Measurements from ENCODE around the gene INTS11.

The INTS11 gene

GRCh38 chr1:1342584-1343115 lies 18.2 kb upstream of the INTS11 start:
- no peaks in the 10 kb centered on the region for H3K9me3 Mint-ChIP-seq
- no peak overlapping the region for H3K4me3 Mint-ChIP-seq
- H3K27me3 Mint-ChIP-seq, result no peaks in the 10 kb centered on the region
- peaks cover 43% of the 10 kb centered on the region for H3K36me3 Mint-ChIP-seq (ENCODE audit: low read depth)
- intact Hi-C loops (cut with micrococcal nuclease), result no loop called here
- H3K4me1 Mint-ChIP-seq (ENCODE audit: low read depth), result peaks cover 45% of the 10 kb centered on the region
- H3K27ac Mint-ChIP-seq, result no peak overlapping the region

GRCh38 chr1:1342061-1342562 lies 17.7 kb upstream of the INTS11 start:
- intact Hi-C loops (cut with micrococcal nuclease), result no loop called here
- no peak overlapping the region for H3K4me3 Mint-ChIP-seq
- H3K36me3 Mint-ChIP-seq (ENCODE audit: low read depth), result peaks cover 48% of the 10 kb centered on the region
- H3K9me3 Mint-ChIP-seq, result no peaks in the 10 kb centered on the region
- H3K27me3 Mint-ChIP-seq, result no peaks in the 10 kb centered on the region
- no peak overlapping the region for H3K27ac Mint-ChIP-seq
- H3K4me1 Mint-ChIP-seq (ENCODE audit: low read depth), result peaks cover 40% of the 10 kb centered on the region

- H3K36me3 Mint-ChIP-seq (ENCODE audit: low read depth), result peaks cover 54% of the 10 kb centered on the region
- H3K4me1 Mint-ChIP-seq (ENCODE audit: low read depth), result peaks cover 34% of the 10 kb centered on the region
- intact Hi-C loops (cut with micrococcal nuclease), result no loop called here
- H3K27ac Mint-ChIP-seq, result no peak overlapping the region
- H3K27me3 Mint-ChIP-seq, result no peaks in the 10 kb centered on the region
- no peak overlapping the region for H3K4me3 Mint-ChIP-seq
- H3K9me3 Mint-ChIP-seq, result no peaks in the 10 kb centered on the region
These were observed 17.1 kb upstream of the INTS11 start for GRCh38 chr1:1341549-1342021.

DNA sequence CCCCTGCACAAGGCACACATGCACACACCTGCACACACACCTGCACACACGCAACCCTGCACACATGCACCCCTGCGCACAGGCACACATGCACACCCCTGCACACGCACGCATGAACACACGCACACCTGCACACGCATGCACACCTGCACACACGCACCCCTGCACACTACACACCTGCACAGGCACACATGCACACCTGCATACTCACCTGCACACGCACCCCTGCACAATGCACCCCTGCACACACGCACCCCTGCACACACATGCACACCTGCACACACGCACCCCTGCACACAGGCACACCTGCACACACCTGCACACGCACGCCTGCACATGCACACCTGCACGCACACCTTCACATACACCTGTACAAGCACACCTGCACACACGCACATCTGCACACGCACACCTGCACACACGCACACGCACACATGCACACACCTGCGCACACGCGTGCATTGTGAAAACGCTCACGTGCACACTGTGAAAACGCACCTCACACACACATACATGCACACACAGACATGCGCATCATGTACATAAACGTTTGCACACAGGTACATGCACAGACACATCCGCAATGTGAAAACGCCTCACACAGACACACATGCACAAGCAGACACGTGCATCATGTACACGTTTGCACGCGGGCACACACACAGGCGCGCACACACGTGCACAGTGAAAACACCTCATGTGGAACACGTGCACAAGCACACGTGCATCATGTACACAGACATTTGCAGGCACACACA lies 16.5 kb upstream of the INTS11 start:
- intact Hi-C loops (cut with micrococcal nuclease), result no loop called here
- H3K9me3 Mint-ChIP-seq, result no peaks in the 10 kb centered on the region
- H3K36me3 Mint-ChIP-seq (ENCODE audit: low read depth), result peaks cover 60% of the 10 kb centered on the region
- no peaks in the 10 kb centered on the region for H3K27me3 Mint-ChIP-seq
- no peak overlapping the region for H3K4me3 Mint-ChIP-seq
- no peak overlapping the region for H3K27ac Mint-ChIP-seq
- H3K4me1 Mint-ChIP-seq (ENCODE audit: low read depth), result peaks cover 28% of the 10 kb centered on the region

DNA sequence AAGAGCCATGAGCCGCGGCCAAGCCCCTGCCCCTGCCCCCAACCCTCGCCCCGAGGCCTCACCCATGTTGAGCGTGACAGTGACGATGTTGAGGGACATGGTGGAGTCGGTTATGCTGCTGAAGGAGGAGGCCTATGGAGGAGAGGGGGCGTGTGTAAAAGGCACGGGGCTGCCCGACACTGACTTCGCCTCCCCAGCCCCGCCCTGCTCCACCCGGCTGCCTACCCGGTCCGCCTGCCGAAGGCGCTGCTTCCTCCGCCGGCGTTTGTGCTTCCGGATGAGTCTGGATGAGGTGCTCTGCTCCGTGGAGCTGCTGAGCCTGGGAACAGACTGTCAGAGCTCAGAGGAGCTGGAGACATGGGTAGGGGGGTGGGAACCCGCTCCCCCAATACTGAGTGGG lies 15.7 kb upstream of the INTS11 start:
- Mint-ChIP-seq H3K4me3 (no peak overlapping the region), H3K4me1 (ENCODE audit: low read depth) (peaks cover 21% of the 10 kb centered on the region), H3K36me3 (ENCODE audit: low read depth) (peaks cover 68% of the 10 kb centered on the region), H3K27ac (no peak overlapping the region), H3K27me3 (no peaks in the 10 kb centered on the region), H3K9me3 (no peaks in the 10 kb centered on the region)
- intact Hi-C loops (cut with micrococcal nuclease), result no loop called here

- no peaks in the 10 kb centered on the region for H3K9me3 Mint-ChIP-seq
- no peak overlapping the region for H3K4me3 Mint-ChIP-seq
- H3K4me1 Mint-ChIP-seq (ENCODE audit: low read depth), result peaks cover 7% of the 10 kb centered on the region
- no peaks in the 10 kb centered on the region for H3K27me3 Mint-ChIP-seq
- H3K27ac Mint-ChIP-seq, result no peak overlapping the region
- H3K36me3 Mint-ChIP-seq (ENCODE audit: low read depth), result peaks cover 82% of the 10 kb centered on the region
- intact Hi-C loops (cut with micrococcal nuclease), result no loop called here
These were observed 13.8 kb upstream of the INTS11 start for GRCh38 chr1:1338278-1338677.

DNA sequence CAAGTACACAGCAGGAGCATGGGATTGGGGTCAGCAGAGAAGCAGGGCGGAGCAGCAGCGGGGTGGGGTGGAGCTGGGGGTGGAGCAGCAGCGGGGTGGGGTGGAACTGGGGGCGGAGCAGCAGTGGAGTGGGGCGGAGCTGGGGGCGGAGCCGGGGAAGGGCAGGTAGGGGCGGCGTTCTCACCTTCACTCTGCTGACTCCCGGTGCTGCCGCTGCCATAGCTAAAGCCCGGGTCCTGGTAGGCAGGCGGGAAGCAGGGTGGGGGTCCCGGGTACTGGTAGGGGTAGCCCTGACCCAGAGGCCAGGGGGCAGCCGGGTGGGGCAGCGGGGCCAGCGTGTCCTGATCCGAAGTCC lies 13.3 kb upstream of the INTS11 start:
- Mint-ChIP-seq H3K27ac (no peak overlapping the region), H3K4me3 (no peak overlapping the region), H3K9me3 (no peaks in the 10 kb centered on the region), H3K36me3 (ENCODE audit: low read depth) (peaks cover 82% of the 10 kb centered on the region), H3K4me1 (ENCODE audit: low read depth) (peaks cover 2% of the 10 kb centered on the region), H3K27me3 (no peaks in the 10 kb centered on the region)
- intact Hi-C loops (cut with micrococcal nuclease), result no loop called here

- Mint-ChIP-seq H3K9me3 (no peaks in the 10 kb centered on the region), H3K27me3 (no peaks in the 10 kb centered on the region), H3K27ac (no peak overlapping the region), H3K36me3 (ENCODE audit: low read depth) (peaks cover 82% of the 10 kb centered on the region), H3K4me3 (no peak overlapping the region), H3K4me1 (ENCODE audit: low read depth) (no peaks in the 10 kb centered on the region)
- intact Hi-C loops (cut with micrococcal nuclease), result no loop called here
These were observed 12.7 kb upstream of the INTS11 start for GRCh38 chr1:1336931-1337792.

- H3K27me3 Mint-ChIP-seq, result no peaks in the 10 kb centered on the region
- intact Hi-C loops (cut with micrococcal nuclease), result no loop called here
- H3K9me3 Mint-ChIP-seq, result no peaks in the 10 kb centered on the region
- no peak overlapping the region for H3K27ac Mint-ChIP-seq
- H3K4me1 Mint-ChIP-seq (ENCODE audit: low read depth), result no peaks in the 10 kb centered on the region
- peaks cover 77% of the 10 kb centered on the region for H3K36me3 Mint-ChIP-seq (ENCODE audit: low read depth)
- H3K4me3 Mint-ChIP-seq, result no peak overlapping the region
These were observed 12.0 kb upstream of the INTS11 start for GRCh38 chr1:1336446-1336845.

GRCh38 chr1:1335792-1336248 lies 11.4 kb upstream of the INTS11 start:
- intact Hi-C loops (cut with micrococcal nuclease), result no loop called here
- no peak overlapping the region for H3K4me3 Mint-ChIP-seq
- peaks cover 71% of the 10 kb centered on the region for H3K36me3 Mint-ChIP-seq (ENCODE audit: low read depth)
- no peaks in the 10 kb centered on the region for H3K27me3 Mint-ChIP-seq
- H3K9me3 Mint-ChIP-seq, result no peaks in the 10 kb centered on the region
- H3K4me1 Mint-ChIP-seq (ENCODE audit: low read depth), result no peaks in the 10 kb centered on the region
- H3K27ac Mint-ChIP-seq, result no peak overlapping the region

DNA sequence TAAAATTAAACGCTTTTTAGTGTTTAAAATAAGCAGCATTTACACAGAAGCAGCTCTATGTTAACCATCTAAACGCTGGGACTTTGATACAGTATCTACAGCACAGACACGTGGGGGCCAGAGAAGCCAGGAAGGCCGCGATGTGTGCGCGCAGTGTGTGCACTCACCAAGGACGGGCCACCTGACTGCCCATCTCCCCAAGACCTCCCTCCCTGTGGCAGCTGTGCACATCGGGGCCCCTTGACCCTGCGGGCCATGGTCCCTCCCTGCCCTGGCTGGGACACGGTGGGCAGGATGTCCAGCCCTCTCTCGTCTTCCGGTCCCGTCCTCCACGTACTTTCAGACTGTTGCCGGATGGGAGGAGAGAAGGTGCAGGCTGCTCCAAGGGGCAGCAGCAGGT lies 10.8 kb upstream of the INTS11 start:
- Mint-ChIP-seq H3K27me3 (no peaks in the 10 kb centered on the region), H3K4me1 (ENCODE audit: low read depth) (no peaks in the 10 kb centered on the region), H3K4me3 (no peak overlapping the region), H3K36me3 (ENCODE audit: low read depth) (peaks cover 65% of the 10 kb centered on the region), H3K9me3 (no peaks in the 10 kb centered on the region), H3K27ac (no peak overlapping the region)
- intact Hi-C loops (cut with micrococcal nuclease), result no loop called here

DNA sequence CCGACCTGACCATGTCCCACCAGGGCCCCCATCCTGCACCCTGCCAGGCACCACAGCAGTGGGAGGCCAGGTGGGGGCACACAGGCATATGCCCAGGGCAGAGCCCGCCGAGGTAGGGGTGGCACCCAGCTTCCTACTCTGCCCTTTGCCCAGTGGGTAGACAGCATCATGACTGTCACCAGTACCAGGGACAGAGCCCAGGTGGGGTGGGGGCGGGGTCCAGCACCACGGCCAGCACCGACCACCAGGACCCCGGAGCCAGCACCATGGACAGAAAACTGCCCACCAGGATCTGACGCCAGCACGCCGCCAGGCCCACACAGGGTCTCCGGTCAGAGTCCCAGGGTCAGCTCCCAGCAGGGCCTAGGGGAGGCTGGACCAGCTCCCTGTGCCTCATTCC lies 10.4 kb upstream of the INTS11 start:
- H3K4me1 Mint-ChIP-seq (ENCODE audit: low read depth), result no peaks in the 10 kb centered on the region
- no peak overlapping the region for H3K27ac Mint-ChIP-seq
- intact Hi-C loops (cut with micrococcal nuclease), result no loop called here
- no peak overlapping the region for H3K4me3 Mint-ChIP-seq
- H3K27me3 Mint-ChIP-seq, result no peaks in the 10 kb centered on the region
- H3K36me3 Mint-ChIP-seq (ENCODE audit: low read depth), result peaks cover 61% of the 10 kb centered on the region
- no peaks in the 10 kb centered on the region for H3K9me3 Mint-ChIP-seq

DNA sequence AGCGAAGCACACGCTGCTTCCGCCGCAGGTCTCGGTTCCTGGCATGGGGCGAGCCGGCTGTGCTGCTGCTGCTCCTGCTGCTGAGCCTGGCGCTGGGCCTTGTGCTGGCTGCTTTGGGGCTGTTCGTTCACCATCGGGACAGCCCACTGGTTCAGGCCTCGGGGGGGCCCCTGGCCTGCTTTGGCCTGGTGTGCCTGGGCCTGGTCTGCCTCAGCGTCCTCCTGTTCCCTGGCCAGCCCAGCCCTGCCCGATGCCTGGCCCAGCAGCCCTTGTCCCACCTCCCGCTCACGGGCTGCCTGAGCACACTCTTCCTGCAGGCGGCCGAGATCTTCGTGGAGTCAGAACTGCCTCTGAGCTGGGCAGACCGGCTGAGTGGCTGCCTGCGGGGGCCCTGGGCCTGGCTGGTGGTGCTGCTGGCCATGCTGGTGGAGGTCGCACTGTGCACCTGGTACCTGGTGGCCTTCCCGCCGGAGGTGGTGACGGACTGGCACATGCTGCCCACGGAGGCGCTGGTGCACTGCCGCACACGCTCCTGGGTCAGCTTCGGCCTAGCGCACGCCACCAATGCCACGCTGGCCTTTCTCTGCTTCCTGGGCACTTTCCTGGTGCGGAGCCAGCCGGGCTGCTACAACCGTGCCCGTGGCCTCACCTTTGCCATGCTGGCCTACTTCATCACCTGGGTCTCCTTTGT lies 9.2 kb upstream of the INTS11 start:
- peaks cover 56% of the 10 kb centered on the region for H3K36me3 Mint-ChIP-seq (ENCODE audit: low read depth)
- H3K27ac Mint-ChIP-seq, result no peak overlapping the region
- no peaks in the 10 kb centered on the region for H3K27me3 Mint-ChIP-seq
- intact Hi-C loops (cut with micrococcal nuclease), result no loop called here
- no peaks in the 10 kb centered on the region for H3K9me3 Mint-ChIP-seq
- no peaks in the 10 kb centered on the region for H3K4me1 Mint-ChIP-seq (ENCODE audit: low read depth)
- no peak overlapping the region for H3K4me3 Mint-ChIP-seq
